Transverse colon (tissue), 4 donors: Measurements from ENCODE around the gene STX8.

Experiments used
- EP300 ChIP-seq: sonication (generic); formaldehyde crosslinking; IDR thresholded peaks from one replicate; pipeline ENCODE4 v1.6.1; 2017; ENCODE audit warnings: antibody characterized with exemption, low read depth
- POLR2A ChIP-seq: fragments of 450-650 bp; IDR thresholded peaks from one replicate; pipeline ENCODE4 v1.6.1; 2016; ENCODE audit warnings: antibody characterized with exemption, mild to moderate bottlenecking, moderate library complexity
- POLR2AphosphoS5 ChIP-seq, 3 donors: sonication (generic); formaldehyde crosslinking; IDR thresholded peaks; one replicate each; pipeline ENCODE4 v1.6.1; 2016; ENCODE audit warnings: antibody characterized with exemption in 3 of 3
- TF ChIP-seq, protein P1 (sequence below), 5 experiments: fragments of 200-600 bp in 3 of 5; fragments of 450-650 bp in 2 of 5; sonication (generic) in 3 of 5; IDR thresholded peaks; 1 replicate in 2 of 5; 2 replicates in 3 of 5; pipeline ENCODE4 v1.5.1; 2016 to 2017; ENCODE audit warnings: antibody characterized with exemption in 5 of 5, inconsistent platforms in 3 of 5, mild to moderate bottlenecking in 2 of 5, moderate library complexity in 1 of 5

DNA sequence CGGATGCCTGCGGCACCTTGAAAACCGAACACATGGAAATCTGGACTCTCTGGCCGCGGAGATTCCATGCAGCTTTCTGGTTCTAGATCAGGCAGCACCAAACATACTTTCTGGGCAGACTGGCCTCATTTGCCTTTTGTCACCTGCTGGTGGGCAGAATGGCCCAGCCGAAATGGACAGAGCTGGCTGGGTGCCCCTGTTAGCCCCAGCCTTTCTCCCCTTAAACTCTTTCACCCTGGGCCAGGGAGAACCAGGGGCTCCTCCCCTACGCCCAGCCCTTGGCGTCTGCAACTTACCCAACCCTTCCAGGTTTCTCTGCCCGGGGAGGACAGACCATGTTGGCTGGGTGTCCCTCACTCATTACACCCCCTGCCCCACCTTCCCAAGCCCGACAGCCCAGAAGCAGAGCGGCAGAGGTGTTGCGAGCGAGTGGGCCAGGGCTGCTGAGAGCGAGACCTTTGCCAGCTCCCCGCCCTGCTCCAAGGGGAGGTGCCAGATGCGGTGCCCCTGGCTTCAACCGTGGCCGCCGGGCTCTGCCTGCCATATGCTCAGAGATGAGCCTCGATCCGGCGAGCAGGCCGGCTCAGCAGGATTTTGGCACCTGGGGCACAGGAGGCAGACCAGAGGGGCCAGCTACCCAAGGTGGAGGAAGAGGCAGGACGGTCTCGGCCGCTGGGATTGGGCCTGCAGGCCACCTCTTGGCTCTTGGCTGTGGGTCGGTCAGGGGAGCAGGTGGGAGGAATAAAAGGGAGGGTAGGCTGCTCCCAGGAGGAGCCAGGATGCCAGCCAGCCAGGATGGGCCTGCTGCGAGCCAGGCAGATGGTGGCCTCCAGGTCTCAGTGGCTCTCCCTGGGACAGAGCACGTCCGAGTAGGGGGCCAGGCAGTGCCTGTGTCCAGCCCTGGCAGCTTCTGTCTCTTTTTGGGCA, 363.0 kb downstream of the STX8 start:
- TF ChIP-seq, protein P1, sequence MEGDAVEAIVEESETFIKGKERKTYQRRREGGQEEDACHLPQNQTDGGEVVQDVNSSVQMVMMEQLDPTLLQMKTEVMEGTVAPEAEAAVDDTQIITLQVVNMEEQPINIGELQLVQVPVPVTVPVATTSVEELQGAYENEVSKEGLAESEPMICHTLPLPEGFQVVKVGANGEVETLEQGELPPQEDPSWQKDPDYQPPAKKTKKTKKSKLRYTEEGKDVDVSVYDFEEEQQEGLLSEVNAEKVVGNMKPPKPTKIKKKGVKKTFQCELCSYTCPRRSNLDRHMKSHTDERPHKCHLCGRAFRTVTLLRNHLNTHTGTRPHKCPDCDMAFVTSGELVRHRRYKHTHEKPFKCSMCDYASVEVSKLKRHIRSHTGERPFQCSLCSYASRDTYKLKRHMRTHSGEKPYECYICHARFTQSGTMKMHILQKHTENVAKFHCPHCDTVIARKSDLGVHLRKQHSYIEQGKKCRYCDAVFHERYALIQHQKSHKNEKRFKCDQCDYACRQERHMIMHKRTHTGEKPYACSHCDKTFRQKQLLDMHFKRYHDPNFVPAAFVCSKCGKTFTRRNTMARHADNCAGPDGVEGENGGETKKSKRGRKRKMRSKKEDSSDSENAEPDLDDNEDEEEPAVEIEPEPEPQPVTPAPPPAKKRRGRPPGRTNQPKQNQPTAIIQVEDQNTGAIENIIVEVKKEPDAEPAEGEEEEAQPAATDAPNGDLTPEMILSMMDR (IDR thresholded peaks at IDR 0.05), result no peak
- no peak for TF ChIP-seq POLR2A
- TF ChIP-seq POLR2AphosphoS5 (IDR thresholded peaks at IDR 0.05), result no peak
- no peak for TF ChIP-seq EP300
